Parathyroid adenoma (tissue), 2 donors: ENCODE data around the gene RANBP10.

Source experiments
- H2AFZ ChIP-seq: fragments of 300-600 bp; sonication (generic); one replicate; pipeline ENCODE4 v1.7.0; 2017; ENCODE audit warnings: antibody characterized with exemption, mild to moderate bottlenecking
- H3K27ac ChIP-seq: fragments of 300-600 bp; sonication (generic); one replicate; pipeline ENCODE4 v1.7.0; 2017
- H3K27me3 ChIP-seq: fragments of 300-600 bp; sonication (generic); one replicate; pipeline ENCODE4 v1.7.0; 2017; ENCODE audit warnings: low read length; ENCODE audit not compliant: control insufficient read depth, insufficient read depth
- H3K36me3 ChIP-seq: fragments of 300-600 bp; sonication (generic); one replicate; pipeline ENCODE4 v1.7.0; 2017; ENCODE audit warnings: low read length; ENCODE audit not compliant: control insufficient read depth, insufficient read depth
- H3K4me1 ChIP-seq: fragments of 300-600 bp; sonication (generic); one replicate; pipeline ENCODE4 v1.7.0; 2017; ENCODE audit warnings: control low read depth
- H3K4me2 ChIP-seq: fragments of 300-600 bp; sonication (generic); one replicate; pipeline ENCODE4 v1.7.0; 2017; ENCODE audit warnings: low read length
- H3K4me3 ChIP-seq: fragments of 300-600 bp; sonication (generic); one replicate; pipeline ENCODE4 v1.7.0; 2017; ENCODE audit warnings: low read depth, low read length
- H3K79me2 ChIP-seq: fragments of 300-600 bp; sonication (generic); one replicate; pipeline ENCODE4 v1.7.0; 2017; ENCODE audit warnings: control low read depth
- H3K9ac ChIP-seq: fragments of 300-600 bp; sonication (generic); one replicate; pipeline ENCODE4 v1.7.0; 2017; ENCODE audit warnings: mild to moderate bottlenecking
- H3K9me3 ChIP-seq: fragments of 300-600 bp; sonication (generic); one replicate; pipeline ENCODE4 v1.7.0; 2017; ENCODE audit warnings: low read length; ENCODE audit not compliant: control insufficient read depth
- CTCF ChIP-seq: fragments of 300-600 bp; sonication (generic); IDR thresholded peaks from one replicate; pipeline ENCODE4 v1.7.0; 2017; ENCODE audit warnings: antibody characterized with exemption, mild to moderate bottlenecking
- donor health status: primary hyperparathyroidism.

Gene RANBP10

GRCh38 chr16:67783353-67783725 is 23.0 kb downstream of the RANBP10 start:
- no peak overlapping the region for H3K9ac ChIP-seq
- no peak for TF ChIP-seq CTCF
- no peaks in the 10 kb centered on the region for H3K27me3 ChIP-seq
- no peak overlapping the region for H3K27ac ChIP-seq
- peaks cover 35% of the 10 kb centered on the region for H3K79me2 ChIP-seq
- no peak overlapping the region for H3K4me3 ChIP-seq
- no peaks in the 10 kb centered on the region for H3K9me3 ChIP-seq
- H3K36me3 ChIP-seq, result no peaks in the 10 kb centered on the region
- H2AFZ ChIP-seq, result no peak overlapping the region
- no peaks in the 10 kb centered on the region for H3K4me1 ChIP-seq
- no peak overlapping the region for H3K4me2 ChIP-seq

- H3K27ac ChIP-seq, result no peak overlapping the region
- TF ChIP-seq CTCF, result no peak
- no peaks in the 10 kb centered on the region for H3K9me3 ChIP-seq
- H3K79me2 ChIP-seq, result peaks cover 31% of the 10 kb centered on the region
- H2AFZ ChIP-seq, result no peak overlapping the region
- no peak overlapping the region for H3K9ac ChIP-seq
- H3K4me1 ChIP-seq, result no peaks in the 10 kb centered on the region
- H3K36me3 ChIP-seq, result no peaks in the 10 kb centered on the region
- no peak overlapping the region for H3K4me2 ChIP-seq
- no peaks in the 10 kb centered on the region for H3K27me3 ChIP-seq
- H3K4me3 ChIP-seq, result no peak overlapping the region
These were observed 23.6 kb downstream of the RANBP10 start for GRCh38 chr16:67782567-67783352.

DNA sequence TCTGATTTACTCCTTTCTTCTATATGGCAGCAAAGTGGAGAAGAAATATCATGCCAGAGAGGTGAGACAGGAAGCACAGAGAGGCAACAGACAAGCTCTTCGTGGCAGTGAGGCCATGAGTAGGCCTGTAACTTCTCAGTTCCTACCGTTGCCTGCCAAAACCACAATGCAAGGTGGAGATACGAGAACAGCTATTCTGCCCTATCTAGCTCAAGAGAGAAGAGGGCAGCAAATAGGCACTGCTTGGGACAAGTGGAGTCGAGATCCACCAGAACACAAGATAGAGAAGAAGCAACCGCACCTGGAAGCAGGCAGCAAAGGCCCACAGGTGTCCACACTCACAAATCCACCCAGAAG is 24.8 kb downstream of the RANBP10 start:
- H3K4me1 ChIP-seq, result no peaks in the 10 kb centered on the region
- H3K9ac ChIP-seq, result no peak overlapping the region

DNA sequence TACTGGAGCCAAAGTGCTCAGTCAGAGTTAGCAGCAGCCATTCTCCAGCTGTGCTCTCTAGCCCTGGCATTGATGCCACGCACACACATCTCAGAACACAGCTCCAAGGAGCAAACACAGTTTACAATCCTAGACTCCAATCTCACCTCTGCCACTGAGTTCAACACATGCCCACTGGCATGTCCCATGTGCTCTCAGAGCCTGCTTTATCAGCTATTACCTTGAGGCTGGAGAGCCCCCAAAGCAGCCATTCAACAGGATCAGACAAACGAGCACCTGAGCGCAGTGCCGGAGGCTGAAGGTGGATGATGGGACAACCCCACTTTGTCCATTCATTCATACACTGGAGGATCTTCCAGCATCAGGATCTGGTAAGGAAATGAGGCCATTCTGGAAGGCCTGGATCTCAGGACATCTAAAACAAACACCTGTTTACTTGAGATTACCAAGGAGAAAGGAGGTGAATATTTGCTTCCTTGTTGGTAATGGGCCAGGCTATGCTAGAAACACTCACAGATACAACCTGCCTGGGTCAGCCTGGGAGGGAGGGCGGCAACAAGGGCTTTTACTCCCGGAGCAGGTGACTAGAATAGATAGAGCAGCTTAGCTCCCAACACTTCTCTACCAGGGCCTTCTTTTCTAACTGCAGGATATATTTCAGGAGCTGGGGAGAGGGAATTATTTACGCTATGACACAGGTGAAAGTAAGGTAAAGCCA is 25.4 kb downstream of the RANBP10 start:
- Histone ChIP-seq H3K36me3 (no peaks in the 10 kb centered on the region), H3K4me1 (no peaks in the 10 kb centered on the region), H2AFZ (no peak overlapping the region), H3K27ac (no peak overlapping the region), H3K4me3 (no peak overlapping the region), H3K4me2 (no peak overlapping the region), H3K9ac (no peak overlapping the region), H3K79me2 (peaks cover 25% of the 10 kb centered on the region), H3K27me3 (no peaks in the 10 kb centered on the region), H3K9me3 (no peaks in the 10 kb centered on the region)
- TF ChIP-seq CTCF, result no peak

More for the DNA sequence above, 24.8 kb downstream of the RANBP10 start:
- Histone ChIP-seq H3K79me2 (peaks cover 28% of the 10 kb centered on the region), H3K27me3 (no peaks in the 10 kb centered on the region), H3K4me3 (no peak overlapping the region), H3K9me3 (no peaks in the 10 kb centered on the region), H2AFZ (no peak overlapping the region), H3K27ac (no peak overlapping the region), H3K36me3 (no peaks in the 10 kb centered on the region), H3K4me2 (no peak overlapping the region)
- no peak for TF ChIP-seq CTCF
